Transverse colon (tissue), 4 donors: Measurements from ENCODE around the gene ITPKA. TPM values are rescaled to one million over a fixed set of nuclear protein-coding genes. Genes with fewer than 3 reads are reported as not detected.

Experiments
- DNase-seq: peaks from one replicate; pipeline ENCODE4 v3.0.0-alpha.2; 2019
- H3K27ac ChIP-seq, 4 donors: fragments of 200-600 bp; sonication (generic); 2 replicates each; pipeline ENCODE4 v1.5.1; 2016 to 2018; ENCODE audit warnings: inconsistent platforms in 4 of 4
- H3K27me3 ChIP-seq: fragments of 200-600 bp; sonication (generic); 2 replicates; pipeline ENCODE4 v1.5.1; 2017; ENCODE audit warnings: inconsistent platforms
- H3K36me3 ChIP-seq, 4 donors: fragments of 200-600 bp; sonication (generic); 2 replicates each; pipeline ENCODE4 v1.5.1; 2017 to 2019; ENCODE audit warnings: inconsistent platforms in 4 of 4
- H3K4me1 ChIP-seq, 4 donors: fragments of 200-600 bp; sonication (generic); 2 replicates each; pipeline ENCODE4 v1.5.1; 2017 to 2020; ENCODE audit warnings: inconsistent platforms in 4 of 4
- H3K4me3 ChIP-seq, 4 donors: fragments of 200-600 bp; sonication (generic); 1 replicate in 1 of 4; 2 replicates in 3 of 4; pipeline versions ENCODE4 v1.5.1 to v1.6.1; 2017 to 2019; ENCODE audit warnings: inconsistent platforms in 4 of 4
- H3K9me3 ChIP-seq, 2 donors: fragments of 200-600 bp; sonication (generic); 2 replicates each; pipeline ENCODE4 v1.5.1; 2017 to 2019; ENCODE audit warnings: inconsistent platforms in 2 of 2
- CTCF ChIP-seq, 5 experiments: fragments of 200-600 bp in 3 of 5; fragments of 450-650 bp in 2 of 5; sonication (generic) in 3 of 5; IDR thresholded peaks; 1 replicate in 2 of 5; 2 replicates in 3 of 5; pipeline ENCODE4 v1.5.1; 2016 to 2017; ENCODE audit warnings: antibody characterized with exemption in 5 of 5, inconsistent platforms in 3 of 5, mild to moderate bottlenecking in 2 of 5, moderate library complexity in 1 of 5
- EP300 ChIP-seq: sonication (generic); formaldehyde crosslinking; IDR thresholded peaks from one replicate; pipeline ENCODE4 v1.6.1; 2017; ENCODE audit warnings: antibody characterized with exemption, low read depth
- POLR2A ChIP-seq: fragments of 450-650 bp; IDR thresholded peaks from one replicate; pipeline ENCODE4 v1.6.1; 2016; ENCODE audit warnings: antibody characterized with exemption, mild to moderate bottlenecking, moderate library complexity
- POLR2AphosphoS5 ChIP-seq, 3 donors: sonication (generic); formaldehyde crosslinking; IDR thresholded peaks; one replicate each; pipeline ENCODE4 v1.6.1; 2016; ENCODE audit warnings: antibody characterized with exemption in 3 of 3
- WGBS, 2 donors: methylation state at CpG; one replicate each; pipeline ENCODE4 v1.1.5; 2018; ENCODE audit warnings: low coverage in 1 of 2; 5-methylcytosine and 5-hydroxymethylcytosine counted together
- in situ Hi-C, 4 donors: fragments of 200-750 bp; cut with MboI; loops; one replicate each; pipeline versions ENCODE4 v1.15.0 to v1.15.1; 2017; ENCODE audit warnings: low sequenced_read_pairs in 3 of 4, low pct_ligation_motif_present in 1 of 4, low pct_unique_long_range_greater_than_20kb in 1 of 4
- intact Hi-C: fragments of 100-400 bp; cut with DNase I; formaldehyde crosslinking; loops from one replicate; pipeline ENCODE4 v1.15.1; 2023; ENCODE audit warnings: low total_unique reads
- total RNA-seq, 4 donors: library from RNA; depleted of rRNA; stranded (reverse); fragments of >200 nt; gene quantifications; one replicate each; pipeline ENCODE4 v1.1.0, GENCODE V29; 2016

The ITPKA gene
- total RNA-seq, 4 donors from 2014 or later, result 57.6 to 161 (median 116) TPM

- H3K4me1 ChIP-seq, result peaks cover 8 to 10% (median 9%) of the 10 kb centered on the region in 4 donors
- no peaks in the 10 kb centered on the region for H3K9me3 ChIP-seq
- in situ Hi-C loops, result no loop called here
- 95 to 100% methylated on average over 8 of the region's 8 CpGs for WGBS, 2 donors
- H3K27me3 ChIP-seq, result peaks cover 10% of the 10 kb centered on the region
- no peak overlapping the region for H3K4me3 ChIP-seq
- no peak overlapping the region for H3K27ac ChIP-seq
- TF ChIP-seq POLR2A, result no peak
- TF ChIP-seq CTCF (IDR thresholded peaks at IDR 0.05), result no peak
- TF ChIP-seq EP300, result no peak
- TF ChIP-seq POLR2AphosphoS5 (IDR thresholded peaks at IDR 0.05), result no peak
- intact Hi-C loops, result no loop called here
- DNase-seq, result no peak
- peaks cover 0 to 4% (median 0%) of the 10 kb centered on the region in 4 donors for H3K36me3 ChIP-seq
These were observed 24.3 kb downstream of the ITPKA start for GRCh38 chr15:41517895-41518449.

DNA sequence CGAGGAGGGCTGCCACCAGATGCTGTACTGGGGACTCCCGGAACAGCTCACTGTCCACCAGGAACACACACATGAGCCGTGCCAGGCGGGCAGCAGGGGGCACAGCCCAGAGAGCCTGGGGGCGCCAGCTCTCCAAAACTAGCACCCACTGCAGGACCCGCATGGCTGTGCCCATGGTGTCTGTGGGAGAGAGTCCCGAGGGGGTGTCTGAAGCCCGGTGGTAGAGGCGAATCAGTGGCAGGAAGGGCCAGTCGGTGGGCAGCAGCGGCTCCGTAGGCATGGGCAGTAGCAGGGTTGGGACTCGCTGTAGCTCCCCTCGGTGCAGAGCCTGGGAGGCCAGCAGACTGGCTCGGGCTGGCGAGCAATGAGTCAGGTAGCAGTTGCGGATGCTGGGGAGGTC, 27.0 kb downstream of the ITPKA start:
- TF ChIP-seq CTCF (IDR thresholded peaks at IDR 0.05), result no peak
- TF ChIP-seq POLR2AphosphoS5 (IDR thresholded peaks at IDR 0.05), result no peak
- no peak for TF ChIP-seq POLR2A
- no peak for TF ChIP-seq EP300
- 93% methylated on average over 16 of the region's 17 CpGs; no CpG with 5 or more reads in 1 of the 2 donors for WGBS, 2 donors

GRCh38 chr15:41521614-41522013, 27.9 kb downstream of the ITPKA start:
- Histone ChIP-seq H3K27ac (no peak overlapping the region), H3K9me3 (no peaks in the 10 kb centered on the region), H3K4me1 (no peaks in the 10 kb centered on the region), H3K27me3 (no peaks in the 10 kb centered on the region), H3K36me3 (peaks cover 0 to 6% (median 2%) of the 10 kb centered on the region in 4 donors), H3K4me3 (no peak overlapping the region)
- intact Hi-C loops, result no loop called here
- 83 to 86% methylated on average over 2 to 9 of the region's 9 CpGs for WGBS, 2 donors
- in situ Hi-C loops, result no loop called here
- no peak for DNase-seq
- TF ChIP-seq CTCF (IDR thresholded peaks at IDR 0.05), result no peak
- no peak for TF ChIP-seq POLR2AphosphoS5 (IDR thresholded peaks at IDR 0.05)
- no peak for TF ChIP-seq EP300
- no peak for TF ChIP-seq POLR2A

More for the DNA sequence above, 27.0 kb downstream of the ITPKA start:
- Histone ChIP-seq H3K27ac (no peak overlapping the region), H3K36me3 (peaks cover 0 to 4% (median 0%) of the 10 kb centered on the region in 4 donors), H3K27me3 (no peaks in the 10 kb centered on the region), H3K4me1 (no peaks in the 10 kb centered on the region), H3K9me3 (no peaks in the 10 kb centered on the region), H3K4me3 (no peak overlapping the region)
- DNase-seq, result no peak
- intact Hi-C loops (no loop called here), in situ Hi-C loops (no loop called here)

DNA sequence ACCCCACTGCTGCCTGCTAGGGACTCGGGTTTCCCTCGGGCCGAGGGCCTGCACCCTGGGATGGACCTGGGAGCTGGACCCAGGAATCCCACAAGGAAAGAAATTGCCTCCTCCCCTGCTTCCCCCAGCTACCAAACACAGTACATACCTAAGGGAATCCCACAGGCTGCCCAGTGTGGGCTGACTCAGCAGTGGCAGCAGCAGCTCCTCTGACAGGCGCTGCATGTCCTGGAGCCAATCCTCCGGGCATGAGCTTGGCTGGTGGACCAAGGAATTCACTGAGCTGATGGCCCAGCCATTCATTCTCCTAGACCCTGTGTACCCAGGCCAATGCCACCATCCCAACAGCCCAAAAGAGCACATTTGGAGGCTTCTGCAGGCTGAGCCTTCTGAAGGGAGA, 29.4 kb downstream of the ITPKA start:
- no peak for DNase-seq
- intact Hi-C loops (no loop called here), in situ Hi-C loops (no loop called here)
- H3K27ac ChIP-seq, result no peak overlapping the region
- H3K9me3 ChIP-seq, result no peaks in the 10 kb centered on the region
- peaks cover 0 to 19% (median 5%) of the 10 kb centered on the region in 4 donors for H3K36me3 ChIP-seq
- 85% methylated on average over 5 of the region's 5 CpGs; no CpG with 5 or more reads in 1 of the 2 donors for WGBS, 2 donors
- H3K4me3 ChIP-seq, result no peak overlapping the region
- no peaks in the 10 kb centered on the region for H3K27me3 ChIP-seq
- TF ChIP-seq CTCF (IDR thresholded peaks at IDR 0.05) (no peak), POLR2A (no peak), POLR2AphosphoS5 (IDR thresholded peaks at IDR 0.05) (no peak), EP300 (no peak)
- H3K4me1 ChIP-seq, result no peaks in the 10 kb centered on the region
